Measurements from ENCODE around the gene GGT6. TPM values are rescaled to one million over a fixed set of nuclear protein-coding genes. Genes with fewer than 3 reads are reported as not detected.

GGT6 gene
- polyA plus RNA-seq, 1 of the 3 experiments (the other 2 are of a cell fraction) = not detected

DNA sequence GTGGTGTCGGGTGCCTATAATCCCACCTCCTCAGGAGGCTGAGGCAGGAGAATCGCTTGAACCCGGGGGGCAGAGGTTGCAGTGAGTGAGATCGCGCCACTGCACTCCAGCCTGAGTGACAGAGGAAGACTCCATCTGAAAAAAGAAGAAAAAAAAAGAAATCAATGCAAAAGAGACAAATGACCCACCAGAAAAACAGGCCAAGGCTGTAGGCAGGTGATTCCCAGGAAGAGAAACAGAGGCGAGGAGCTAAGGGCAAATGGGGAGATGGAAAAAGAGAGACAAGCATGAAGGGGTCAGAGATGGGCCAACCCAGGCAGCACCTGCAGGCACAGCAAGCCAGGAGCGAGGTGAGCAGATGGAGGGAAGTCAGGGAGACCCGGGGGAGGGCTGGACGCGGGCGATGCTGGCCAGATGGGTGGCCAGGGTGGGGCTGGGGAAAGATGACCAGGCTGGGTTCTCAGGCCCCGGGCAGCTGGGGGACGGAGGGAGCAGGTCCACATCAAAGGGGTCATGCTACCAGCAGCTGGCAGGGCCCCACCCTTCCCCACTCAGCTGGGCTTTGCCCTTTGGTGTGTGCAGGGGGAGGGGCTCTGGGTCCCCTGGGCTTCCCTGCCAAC, 30.7 kb downstream of the GGT6 start:
- Histone ChIP-seq H3K27ac (ENCODE audit: low read depth in 2 of 2, low read length in 1 of 2) (no peak overlapping the region), H3K36me3 (replicated peaks in 1 of 2; ENCODE audit: control insufficient read depth in 1 of 2, insufficient read depth in 2 of 2, low read length in 1 of 2) (no peaks in the 10 kb centered on the region), H3K4me3 (ENCODE audit: low read depth in 2 of 2, low read length in 1 of 2) (no peak overlapping the region), H2AFZ (ENCODE audit: low read depth) (no peak overlapping the region), H3K27me3 (ENCODE audit: insufficient read depth) (no peaks in the 10 kb centered on the region), H3K9me3 (no peaks in the 10 kb centered on the region), H3K4me1 (ENCODE audit: control insufficient read depth in 1 of 2, insufficient read depth in 2 of 2, low read depth in 1 of 2, low read length in 1 of 2) (peaks cover 0 to 17% of the 10 kb centered on the region in 2 experiments; a peak in 1 of 4 replicates), H4K20me1 (ENCODE audit: insufficient read depth) (no peaks in the 10 kb centered on the region), H3K4me2 (no peak overlapping the region), H3K9me2 (no peaks in the 10 kb centered on the region), H3K9ac (no peak overlapping the region), H3K79me2 (ENCODE audit: insufficient read depth) (no peaks in the 10 kb centered on the region), H3F3A (replicated peaks; ENCODE audit: insufficient read depth) (no peaks in the 10 kb centered on the region)
- DNase-seq = no peak
- TF ChIP-seq YY1 (IDR thresholded peaks at IDR 0.05; ENCODE audit: low read depth) (no peak), RFX5 (IDR thresholded peaks at IDR 0.05; ENCODE audit: low read length) (no peak), NRF1 (IDR thresholded peaks at IDR 0.05; ENCODE audit: low read depth, low read length) (no peak), FOXJ3 (CRISPR knock-in tag; IDR thresholded peaks at IDR 0.05) (no peak), CHD2 (IDR thresholded peaks at IDR 0.05; ENCODE audit: low read length, partially characterized antibody) (no peak), JUND (IDR thresholded peaks at IDR 0.05) (no peak), RCOR1 (IDR thresholded peaks at IDR 0.05; ENCODE audit: low read length) (no peak), NFIC (IDR thresholded peaks at IDR 0.05; ENCODE audit: borderline replicate concordance) (no peak), FOXM1 (IDR thresholded peaks at IDR 0.05; ENCODE audit: low read depth) (no peak)
- TF ChIP-seq, protein P1, sequence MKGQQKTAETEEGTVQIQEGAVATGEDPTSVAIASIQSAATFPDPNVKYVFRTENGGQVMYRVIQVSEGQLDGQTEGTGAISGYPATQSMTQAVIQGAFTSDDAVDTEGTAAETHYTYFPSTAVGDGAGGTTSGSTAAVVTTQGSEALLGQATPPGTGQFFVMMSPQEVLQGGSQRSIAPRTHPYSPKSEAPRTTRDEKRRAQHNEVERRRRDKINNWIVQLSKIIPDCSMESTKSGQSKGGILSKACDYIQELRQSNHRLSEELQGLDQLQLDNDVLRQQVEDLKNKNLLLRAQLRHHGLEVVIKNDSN (IDR thresholded peaks at IDR 0.05; ENCODE audit: borderline replicate concordance, low read depth) = no peak
- TF ChIP-seq, protein P2, sequence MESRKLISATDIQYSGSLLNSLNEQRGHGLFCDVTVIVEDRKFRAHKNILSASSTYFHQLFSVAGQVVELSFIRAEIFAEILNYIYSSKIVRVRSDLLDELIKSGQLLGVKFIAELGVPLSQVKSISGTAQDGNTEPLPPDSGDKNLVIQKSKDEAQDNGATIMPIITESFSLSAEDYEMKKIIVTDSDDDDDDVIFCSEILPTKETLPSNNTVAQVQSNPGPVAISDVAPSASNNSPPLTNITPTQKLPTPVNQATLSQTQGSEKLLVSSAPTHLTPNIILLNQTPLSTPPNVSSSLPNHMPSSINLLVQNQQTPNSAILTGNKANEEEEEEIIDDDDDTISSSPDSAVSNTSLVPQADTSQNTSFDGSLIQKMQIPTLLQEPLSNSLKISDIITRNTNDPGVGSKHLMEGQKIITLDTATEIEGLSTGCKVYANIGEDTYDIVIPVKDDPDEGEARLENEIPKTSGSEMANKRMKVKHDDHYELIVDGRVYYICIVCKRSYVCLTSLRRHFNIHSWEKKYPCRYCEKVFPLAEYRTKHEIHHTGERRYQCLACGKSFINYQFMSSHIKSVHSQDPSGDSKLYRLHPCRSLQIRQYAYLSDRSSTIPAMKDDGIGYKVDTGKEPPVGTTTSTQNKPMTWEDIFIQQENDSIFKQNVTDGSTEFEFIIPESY (IDR thresholded peaks at IDR 0.05; ENCODE audit: borderline replicate concordance, low read depth) = no peak
- POLR2A ChIA-PET = no interaction called here
- CTCF ChIA-PET = no interaction called here
- 82% methylated on average over 13 of the region's 13 CpGs for WGBS (ENCODE audit: low lambda C conversion rate)

DNA sequence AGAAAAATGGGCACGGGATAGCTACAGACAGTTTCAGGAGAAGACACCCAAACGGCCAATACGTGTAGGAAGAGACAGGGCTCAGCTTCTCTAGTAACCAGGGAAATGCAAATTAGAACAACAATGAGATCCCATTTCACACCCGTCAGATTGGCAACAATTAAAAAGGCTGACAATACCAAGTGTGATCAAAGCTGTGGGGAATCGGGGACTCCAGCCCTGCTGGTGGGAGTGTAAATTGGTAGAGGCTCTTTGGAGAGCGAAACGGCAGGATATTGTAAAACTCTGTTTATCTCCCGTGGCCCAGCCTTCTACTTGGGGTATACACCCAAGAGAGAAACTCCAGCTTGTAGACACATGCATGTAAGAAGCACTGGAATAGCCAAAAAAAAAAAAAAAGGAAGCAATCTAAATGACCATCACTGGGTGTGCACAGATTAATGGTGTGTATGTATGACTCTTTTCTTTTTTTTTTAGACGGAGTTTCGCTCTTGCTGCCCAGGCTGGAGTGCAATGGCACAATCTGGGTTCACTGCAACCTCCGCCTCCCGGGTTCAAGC, 32.7 kb downstream of the GGT6 start:
- no peak overlapping the region for H3K27ac ChIP-seq (ENCODE audit: low read depth in 2 of 2, low read length in 1 of 2)
- no peak for TF ChIP-seq RAD21 (IDR thresholded peaks at IDR 0.05; ENCODE audit: low read length)
- TF ChIP-seq, protein P1 (IDR thresholded peaks at IDR 0.05; ENCODE audit: borderline replicate concordance, low read depth) = no peak
- TF ChIP-seq, protein P3, sequence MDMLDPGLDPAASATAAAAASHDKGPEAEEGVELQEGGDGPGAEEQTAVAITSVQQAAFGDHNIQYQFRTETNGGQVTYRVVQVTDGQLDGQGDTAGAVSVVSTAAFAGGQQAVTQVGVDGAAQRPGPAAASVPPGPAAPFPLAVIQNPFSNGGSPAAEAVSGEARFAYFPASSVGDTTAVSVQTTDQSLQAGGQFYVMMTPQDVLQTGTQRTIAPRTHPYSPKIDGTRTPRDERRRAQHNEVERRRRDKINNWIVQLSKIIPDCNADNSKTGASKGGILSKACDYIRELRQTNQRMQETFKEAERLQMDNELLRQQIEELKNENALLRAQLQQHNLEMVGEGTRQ (IDR thresholded peaks at IDR 0.05; ENCODE audit: borderline replicate concordance, low read depth, low read length) = no peak
- TF ChIP-seq, protein P4, sequence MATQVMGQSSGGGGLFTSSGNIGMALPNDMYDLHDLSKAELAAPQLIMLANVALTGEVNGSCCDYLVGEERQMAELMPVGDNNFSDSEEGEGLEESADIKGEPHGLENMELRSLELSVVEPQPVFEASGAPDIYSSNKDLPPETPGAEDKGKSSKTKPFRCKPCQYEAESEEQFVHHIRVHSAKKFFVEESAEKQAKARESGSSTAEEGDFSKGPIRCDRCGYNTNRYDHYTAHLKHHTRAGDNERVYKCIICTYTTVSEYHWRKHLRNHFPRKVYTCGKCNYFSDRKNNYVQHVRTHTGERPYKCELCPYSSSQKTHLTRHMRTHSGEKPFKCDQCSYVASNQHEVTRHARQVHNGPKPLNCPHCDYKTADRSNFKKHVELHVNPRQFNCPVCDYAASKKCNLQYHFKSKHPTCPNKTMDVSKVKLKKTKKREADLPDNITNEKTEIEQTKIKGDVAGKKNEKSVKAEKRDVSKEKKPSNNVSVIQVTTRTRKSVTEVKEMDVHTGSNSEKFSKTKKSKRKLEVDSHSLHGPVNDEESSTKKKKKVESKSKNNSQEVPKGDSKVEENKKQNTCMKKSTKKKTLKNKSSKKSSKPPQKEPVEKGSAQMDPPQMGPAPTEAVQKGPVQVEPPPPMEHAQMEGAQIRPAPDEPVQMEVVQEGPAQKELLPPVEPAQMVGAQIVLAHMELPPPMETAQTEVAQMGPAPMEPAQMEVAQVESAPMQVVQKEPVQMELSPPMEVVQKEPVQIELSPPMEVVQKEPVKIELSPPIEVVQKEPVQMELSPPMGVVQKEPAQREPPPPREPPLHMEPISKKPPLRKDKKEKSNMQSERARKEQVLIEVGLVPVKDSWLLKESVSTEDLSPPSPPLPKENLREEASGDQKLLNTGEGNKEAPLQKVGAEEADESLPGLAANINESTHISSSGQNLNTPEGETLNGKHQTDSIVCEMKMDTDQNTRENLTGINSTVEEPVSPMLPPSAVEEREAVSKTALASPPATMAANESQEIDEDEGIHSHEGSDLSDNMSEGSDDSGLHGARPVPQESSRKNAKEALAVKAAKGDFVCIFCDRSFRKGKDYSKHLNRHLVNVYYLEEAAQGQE (IDR thresholded peaks at IDR 0.05; ENCODE audit: low read depth, low read length) = no peak
- TF ChIP-seq TAF1 (IDR thresholded peaks at IDR 0.05; ENCODE audit: borderline replicate concordance, low read depth, low read length) = no peak
- TF ChIP-seq FOXJ3 (CRISPR knock-in tag; IDR thresholded peaks at IDR 0.05) = no peak
- TF ChIP-seq, protein P5, sequence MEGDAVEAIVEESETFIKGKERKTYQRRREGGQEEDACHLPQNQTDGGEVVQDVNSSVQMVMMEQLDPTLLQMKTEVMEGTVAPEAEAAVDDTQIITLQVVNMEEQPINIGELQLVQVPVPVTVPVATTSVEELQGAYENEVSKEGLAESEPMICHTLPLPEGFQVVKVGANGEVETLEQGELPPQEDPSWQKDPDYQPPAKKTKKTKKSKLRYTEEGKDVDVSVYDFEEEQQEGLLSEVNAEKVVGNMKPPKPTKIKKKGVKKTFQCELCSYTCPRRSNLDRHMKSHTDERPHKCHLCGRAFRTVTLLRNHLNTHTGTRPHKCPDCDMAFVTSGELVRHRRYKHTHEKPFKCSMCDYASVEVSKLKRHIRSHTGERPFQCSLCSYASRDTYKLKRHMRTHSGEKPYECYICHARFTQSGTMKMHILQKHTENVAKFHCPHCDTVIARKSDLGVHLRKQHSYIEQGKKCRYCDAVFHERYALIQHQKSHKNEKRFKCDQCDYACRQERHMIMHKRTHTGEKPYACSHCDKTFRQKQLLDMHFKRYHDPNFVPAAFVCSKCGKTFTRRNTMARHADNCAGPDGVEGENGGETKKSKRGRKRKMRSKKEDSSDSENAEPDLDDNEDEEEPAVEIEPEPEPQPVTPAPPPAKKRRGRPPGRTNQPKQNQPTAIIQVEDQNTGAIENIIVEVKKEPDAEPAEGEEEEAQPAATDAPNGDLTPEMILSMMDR (IDR thresholded peaks at IDR 0.05) = no peak
- no peak for TF ChIP-seq MEF2A (IDR thresholded peaks at IDR 0.05; ENCODE audit: borderline replicate concordance, low read depth)

More for the DNA sequence above, 32.7 kb downstream of the GGT6 start:
- Histone ChIP-seq H3K9ac (no peak overlapping the region), H3K9me3 (no peaks in the 10 kb centered on the region), H3K36me3 (replicated peaks in 1 of 2; ENCODE audit: control insufficient read depth in 1 of 2, insufficient read depth in 2 of 2, low read length in 1 of 2) (no peaks in the 10 kb centered on the region), H4K20me1 (ENCODE audit: insufficient read depth) (no peaks in the 10 kb centered on the region), H3K4me3 (ENCODE audit: low read depth in 2 of 2, low read length in 1 of 2) (no peak overlapping the region), H3K79me2 (ENCODE audit: insufficient read depth) (no peaks in the 10 kb centered on the region), H2AFZ (ENCODE audit: low read depth) (no peak overlapping the region), H3K27me3 (ENCODE audit: insufficient read depth) (no peaks in the 10 kb centered on the region), H3F3A (replicated peaks; ENCODE audit: insufficient read depth) (no peaks in the 10 kb centered on the region), H3K9me2 (no peaks in the 10 kb centered on the region), H3K4me1 (ENCODE audit: control insufficient read depth in 1 of 2, insufficient read depth in 2 of 2, low read depth in 1 of 2, low read length in 1 of 2) (no peaks in the 10 kb centered on the region; a peak in 1 of 4 replicates), H3K4me2 (no peak overlapping the region)
- CTCF ChIA-PET = interaction anchor here (1.3 kb wide), 1 partner anchor 39 kb away, joined by 4 read pairs; no protein-coding TSS in a partner anchor
- 79% methylated on average over 12 of the region's 12 CpGs for WGBS (ENCODE audit: low lambda C conversion rate)
- DNase-seq = no peak
- POLR2A ChIA-PET = no interaction called here

All from SK-N-SH (cell line).